GM12864 (cell line): ENCODE data around the gene LRRC27.

Experiments
- DNase-seq: peaks from one replicate; pipeline ENCODE4 v3.0.0-alpha.2; 2011; ENCODE audit warnings: low read depth
- H3K4me3 ChIP-seq: 2 replicates; pipeline ENCODE4 v1.5.1; 2011; ENCODE audit warnings: mild to moderate bottlenecking, low read depth, low read length, control low read depth
- CTCF ChIP-seq: IDR thresholded peaks from 2 replicates; pipeline ENCODE4 v1.5.1; 2011; ENCODE audit warnings: low read depth, mild to moderate bottlenecking, moderate library complexity, low read length, control low read depth, inconsistent platforms; ENCODE audit errors: missing control alignments

Gene LRRC27

GRCh38 chr10:132420981-132421846 lies 89.2 kb downstream of the LRRC27 start:
- TF ChIP-seq CTCF, result no peak
- no peak for DNase-seq
- no peak overlapping the region for H3K4me3 ChIP-seq

- H3K4me3 ChIP-seq, result no peak overlapping the region
- DNase-seq, result no peak
- TF ChIP-seq CTCF, result no peak
Observed at GRCh38 chr10:132421847-132422751, 90.1 kb downstream of the LRRC27 start.

GRCh38 chr10:132422903-132423825 lies 91.2 kb downstream of the LRRC27 start:
- TF ChIP-seq CTCF, result no peak
- DNase-seq, result no peak
- H3K4me3 ChIP-seq, result no peak overlapping the region

GRCh38 chr10:132423966-132424861 lies 92.2 kb downstream of the LRRC27 start:
- no peak for TF ChIP-seq CTCF
- no peak overlapping the region for H3K4me3 ChIP-seq
- DNase-seq, result no peak

- DNase-seq, result no peak
- TF ChIP-seq CTCF, result no peak
- no peak overlapping the region for H3K4me3 ChIP-seq
Observed at GRCh38 chr10:132425029-132425756, 93.2 kb downstream of the LRRC27 start.
